ENCODE measurements around the gene AKIRIN2. TPM values are rescaled to one million over a fixed set of nuclear protein-coding genes. Genes with fewer than 3 reads are reported as not detected.

Gene AKIRIN2
- total and polyA plus RNA-seq, 9 of the 15 experiments (the other 6 are each of a cell fraction or from before 2014, with no cell fraction given): 5.8 to 63.9 (median 28.1) TPM

- TF ChIP-seq, protein P1, sequence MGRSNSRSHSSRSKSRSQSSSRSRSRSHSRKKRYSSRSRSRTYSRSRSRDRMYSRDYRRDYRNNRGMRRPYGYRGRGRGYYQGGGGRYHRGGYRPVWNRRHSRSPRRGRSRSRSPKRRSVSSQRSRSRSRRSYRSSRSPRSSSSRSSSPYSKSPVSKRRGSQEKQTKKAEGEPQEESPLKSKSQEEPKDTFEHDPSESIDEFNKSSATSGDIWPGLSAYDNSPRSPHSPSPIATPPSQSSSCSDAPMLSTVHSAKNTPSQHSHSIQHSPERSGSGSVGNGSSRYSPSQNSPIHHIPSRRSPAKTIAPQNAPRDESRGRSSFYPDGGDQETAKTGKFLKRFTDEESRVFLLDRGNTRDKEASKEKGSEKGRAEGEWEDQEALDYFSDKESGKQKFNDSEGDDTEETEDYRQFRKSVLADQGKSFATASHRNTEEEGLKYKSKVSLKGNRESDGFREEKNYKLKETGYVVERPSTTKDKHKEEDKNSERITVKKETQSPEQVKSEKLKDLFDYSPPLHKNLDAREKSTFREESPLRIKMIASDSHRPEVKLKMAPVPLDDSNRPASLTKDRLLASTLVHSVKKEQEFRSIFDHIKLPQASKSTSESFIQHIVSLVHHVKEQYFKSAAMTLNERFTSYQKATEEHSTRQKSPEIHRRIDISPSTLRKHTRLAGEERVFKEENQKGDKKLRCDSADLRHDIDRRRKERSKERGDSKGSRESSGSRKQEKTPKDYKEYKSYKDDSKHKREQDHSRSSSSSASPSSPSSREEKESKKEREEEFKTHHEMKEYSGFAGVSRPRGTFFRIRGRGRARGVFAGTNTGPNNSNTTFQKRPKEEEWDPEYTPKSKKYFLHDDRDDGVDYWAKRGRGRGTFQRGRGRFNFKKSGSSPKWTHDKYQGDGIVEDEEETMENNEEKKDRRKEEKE (IDR thresholded peaks at IDR 0.05; ENCODE audit: borderline replicate concordance in 1 of 2, control insufficient read depth in 1 of 2, low read depth in 2 of 2, low read length in 1 of 2): 0 out of 4 replicates have a peak, but pooled peaks of 1 of the 2 experiments have one; percentile 74
- no peak for TF ChIP-seq ID3 (CRISPR knock-in tag; IDR thresholded peaks at IDR 0.05)
- no peak for TF ChIP-seq ID3 (tag; IDR thresholded peaks at IDR 0.05)
- TF ChIP-seq HDAC3 (IDR thresholded peaks at IDR 0.05; ENCODE audit: borderline replicate concordance, partially characterized antibody): peak; percentile 38
- peak; percentile 16; the same call in 1 of the 2 replicates for TF ChIP-seq MBD2 (IDR thresholded peaks at IDR 0.05; ENCODE audit: borderline replicate concordance, low read depth)
- TF ChIP-seq, protein P2, sequence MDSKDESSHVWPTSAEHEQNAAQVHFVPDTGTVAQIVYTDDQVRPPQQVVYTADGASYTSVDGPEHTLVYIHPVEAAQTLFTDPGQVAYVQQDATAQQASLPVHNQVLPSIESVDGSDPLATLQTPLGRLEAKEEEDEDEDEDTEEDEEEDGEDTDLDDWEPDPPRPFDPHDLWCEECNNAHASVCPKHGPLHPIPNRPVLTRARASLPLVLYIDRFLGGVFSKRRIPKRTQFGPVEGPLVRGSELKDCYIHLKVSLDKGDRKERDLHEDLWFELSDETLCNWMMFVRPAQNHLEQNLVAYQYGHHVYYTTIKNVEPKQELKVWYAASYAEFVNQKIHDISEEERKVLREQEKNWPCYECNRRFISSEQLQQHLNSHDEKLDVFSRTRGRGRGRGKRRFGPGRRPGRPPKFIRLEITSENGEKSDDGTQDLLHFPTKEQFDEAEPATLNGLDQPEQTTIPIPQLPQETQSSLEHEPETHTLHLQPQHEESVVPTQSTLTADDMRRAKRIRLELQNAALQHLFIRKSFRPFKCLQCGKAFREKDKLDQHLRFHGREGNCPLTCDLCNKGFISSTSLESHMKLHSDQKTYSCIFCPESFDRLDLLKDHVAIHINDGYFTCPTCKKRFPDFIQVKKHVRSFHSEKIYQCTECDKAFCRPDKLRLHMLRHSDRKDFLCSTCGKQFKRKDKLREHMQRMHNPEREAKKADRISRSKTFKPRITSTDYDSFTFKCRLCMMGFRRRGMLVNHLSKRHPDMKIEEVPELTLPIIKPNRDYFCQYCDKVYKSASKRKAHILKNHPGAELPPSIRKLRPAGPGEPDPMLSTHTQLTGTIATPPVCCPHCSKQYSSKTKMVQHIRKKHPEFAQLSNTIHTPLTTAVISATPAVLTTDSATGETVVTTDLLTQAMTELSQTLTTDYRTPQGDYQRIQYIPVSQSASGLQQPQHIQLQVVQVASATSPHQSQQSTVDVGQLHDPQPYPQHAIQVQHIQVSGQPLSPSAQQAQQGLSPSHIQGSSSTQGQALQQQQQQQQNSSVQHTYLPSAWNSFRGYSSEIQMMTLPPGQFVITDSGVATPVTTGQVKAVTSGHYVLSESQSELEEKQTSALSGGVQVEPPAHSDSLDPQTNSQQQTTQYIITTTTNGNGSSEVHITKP (IDR thresholded peaks at IDR 0.05; ENCODE audit: partially characterized antibody): peak; percentile 31
- TF ChIP-seq NCOA1 (IDR thresholded peaks at IDR 0.05; ENCODE audit: low read depth): no peak
- TF ChIP-seq, protein P3, sequence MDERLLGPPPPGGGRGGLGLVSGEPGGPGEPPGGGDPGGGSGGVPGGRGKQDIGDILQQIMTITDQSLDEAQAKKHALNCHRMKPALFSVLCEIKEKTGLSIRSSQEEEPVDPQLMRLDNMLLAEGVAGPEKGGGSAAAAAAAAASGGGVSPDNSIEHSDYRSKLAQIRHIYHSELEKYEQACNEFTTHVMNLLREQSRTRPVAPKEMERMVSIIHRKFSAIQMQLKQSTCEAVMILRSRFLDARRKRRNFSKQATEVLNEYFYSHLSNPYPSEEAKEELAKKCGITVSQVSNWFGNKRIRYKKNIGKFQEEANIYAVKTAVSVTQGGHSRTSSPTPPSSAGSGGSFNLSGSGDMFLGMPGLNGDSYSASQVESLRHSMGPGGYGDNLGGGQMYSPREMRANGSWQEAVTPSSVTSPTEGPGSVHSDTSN (CRISPR knock-in tag; IDR thresholded peaks at IDR 0.05; ENCODE audit: low read depth): peak; percentile 79
- TF ChIP-seq, protein P3 (tag; conservative IDR thresholded peaks at IDR 0.05; ENCODE audit: low read depth): peak; percentile 98
- TF ChIP-seq ZNF121 (CRISPR knock-in tag; conservative IDR thresholded peaks at IDR 0.05): no peak
- no peak for TF ChIP-seq ZNF551 (CRISPR knock-in tag; IDR thresholded peaks at IDR 0.05)
- TF ChIP-seq, protein P4, sequence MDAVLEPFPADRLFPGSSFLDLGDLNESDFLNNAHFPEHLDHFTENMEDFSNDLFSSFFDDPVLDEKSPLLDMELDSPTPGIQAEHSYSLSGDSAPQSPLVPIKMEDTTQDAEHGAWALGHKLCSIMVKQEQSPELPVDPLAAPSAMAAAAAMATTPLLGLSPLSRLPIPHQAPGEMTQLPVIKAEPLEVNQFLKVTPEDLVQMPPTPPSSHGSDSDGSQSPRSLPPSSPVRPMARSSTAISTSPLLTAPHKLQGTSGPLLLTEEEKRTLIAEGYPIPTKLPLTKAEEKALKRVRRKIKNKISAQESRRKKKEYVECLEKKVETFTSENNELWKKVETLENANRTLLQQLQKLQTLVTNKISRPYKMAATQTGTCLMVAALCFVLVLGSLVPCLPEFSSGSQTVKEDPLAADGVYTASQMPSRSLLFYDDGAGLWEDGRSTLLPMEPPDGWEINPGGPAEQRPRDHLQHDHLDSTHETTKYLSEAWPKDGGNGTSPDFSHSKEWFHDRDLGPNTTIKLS (IDR thresholded peaks at IDR 0.05; ENCODE audit: borderline replicate concordance, low read depth): 0 out of 2 replicates have a peak, but pooled peaks have one; percentile 25
- no peak for TF ChIP-seq PCBP2 (IDR thresholded peaks at IDR 0.05; ENCODE audit: low read depth, low read length, poor library complexity, severe bottlenecking)
Observed at GRCh38 chr6:87700397-87701343, 1.4 kb downstream of the AKIRIN2 start (continued).
